Testis (tissue), 2 donors: ENCODE results near the gene MTA1.

Experiments used
- CTCF ChIP-seq, 3 experiments: fragments of 450-650 bp in 2 of 3; fragments of 200-600 bp in 1 of 3; sonication (generic) in 1 of 3; IDR thresholded peaks; one replicate each; pipeline ENCODE4 v1.5.1; 2016 to 2019; ENCODE audit warnings: antibody characterized with exemption in 3 of 3, mild to moderate bottlenecking in 2 of 3, moderate library complexity in 1 of 3
- POLR2A ChIP-seq: fragments of 450-650 bp; IDR thresholded peaks from one replicate; pipeline ENCODE4 v1.6.1; 2017; ENCODE audit warnings: antibody characterized with exemption, mild to moderate bottlenecking, moderate library complexity

- TF ChIP-seq CTCF (IDR thresholded peaks at IDR 0.05): no peak
- no peak for TF ChIP-seq POLR2A
Observed at GRCh38 chr14:105460116-105460515, 40.5 kb downstream of the MTA1 start.
